ENCODE measurements around the gene KRTAP12-4. TPM values are rescaled to one million over a fixed set of nuclear protein-coding genes. Genes with fewer than 3 reads are reported as not detected.

KRTAP12-4 gene
- polyA plus RNA-seq, 1 donor from 2014 or later: not detected

DNA sequence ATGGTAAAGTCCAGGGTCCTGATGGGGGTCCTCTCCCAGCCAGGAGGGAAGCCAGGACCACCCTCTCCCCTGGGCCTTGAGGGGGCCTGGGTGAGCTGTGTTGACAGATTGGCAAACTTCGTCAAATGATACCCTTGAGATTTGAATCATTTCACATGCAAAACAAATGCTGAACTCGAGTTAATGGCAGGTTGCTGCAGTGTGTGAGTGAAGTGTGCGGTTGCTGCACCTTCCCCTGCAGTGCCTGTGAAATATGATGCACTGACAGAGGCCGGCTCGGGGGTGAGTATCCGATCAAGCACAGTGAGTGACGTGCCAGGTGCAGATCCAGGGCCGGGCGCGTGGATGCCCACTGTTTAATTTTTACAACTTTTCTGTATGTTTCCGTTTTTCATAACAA is 33.2 kb upstream of the KRTAP12-4 start:
- Histone ChIP-seq H3K79me2 (replicated peaks; ENCODE audit: insufficient read depth, low read length) (no peaks in the 10 kb centered on the region), H3K9ac (ENCODE audit: low read length) (no peak overlapping the region), H2AFZ (ENCODE audit: low read depth, low read length) (no peak overlapping the region), H4K20me1 (ENCODE audit: insufficient read depth) (no peaks in the 10 kb centered on the region), H3F3A (ENCODE audit: insufficient read depth, low read length, poor library complexity, severe bottlenecking) (no peaks in the 10 kb centered on the region), H3K4me2 (ENCODE audit: low read length) (no peak overlapping the region), H3K9me2 (ENCODE audit: insufficient read depth, low read length) (no peaks in the 10 kb centered on the region), H3K27ac (ENCODE audit: low read length) (no peak overlapping the region), H3K36me3 (ENCODE audit: insufficient read depth, low read length) (no peaks in the 10 kb centered on the region), H3K27me3 (ENCODE audit: insufficient read depth, low read depth, low read length) (no peaks in the 10 kb centered on the region), H3K4me3 (ENCODE audit: low read length) (no peak overlapping the region), H3K9me3 (ENCODE audit: low read length) (peaks cover 5% of the 10 kb centered on the region)
- TF ChIP-seq, protein P1, sequence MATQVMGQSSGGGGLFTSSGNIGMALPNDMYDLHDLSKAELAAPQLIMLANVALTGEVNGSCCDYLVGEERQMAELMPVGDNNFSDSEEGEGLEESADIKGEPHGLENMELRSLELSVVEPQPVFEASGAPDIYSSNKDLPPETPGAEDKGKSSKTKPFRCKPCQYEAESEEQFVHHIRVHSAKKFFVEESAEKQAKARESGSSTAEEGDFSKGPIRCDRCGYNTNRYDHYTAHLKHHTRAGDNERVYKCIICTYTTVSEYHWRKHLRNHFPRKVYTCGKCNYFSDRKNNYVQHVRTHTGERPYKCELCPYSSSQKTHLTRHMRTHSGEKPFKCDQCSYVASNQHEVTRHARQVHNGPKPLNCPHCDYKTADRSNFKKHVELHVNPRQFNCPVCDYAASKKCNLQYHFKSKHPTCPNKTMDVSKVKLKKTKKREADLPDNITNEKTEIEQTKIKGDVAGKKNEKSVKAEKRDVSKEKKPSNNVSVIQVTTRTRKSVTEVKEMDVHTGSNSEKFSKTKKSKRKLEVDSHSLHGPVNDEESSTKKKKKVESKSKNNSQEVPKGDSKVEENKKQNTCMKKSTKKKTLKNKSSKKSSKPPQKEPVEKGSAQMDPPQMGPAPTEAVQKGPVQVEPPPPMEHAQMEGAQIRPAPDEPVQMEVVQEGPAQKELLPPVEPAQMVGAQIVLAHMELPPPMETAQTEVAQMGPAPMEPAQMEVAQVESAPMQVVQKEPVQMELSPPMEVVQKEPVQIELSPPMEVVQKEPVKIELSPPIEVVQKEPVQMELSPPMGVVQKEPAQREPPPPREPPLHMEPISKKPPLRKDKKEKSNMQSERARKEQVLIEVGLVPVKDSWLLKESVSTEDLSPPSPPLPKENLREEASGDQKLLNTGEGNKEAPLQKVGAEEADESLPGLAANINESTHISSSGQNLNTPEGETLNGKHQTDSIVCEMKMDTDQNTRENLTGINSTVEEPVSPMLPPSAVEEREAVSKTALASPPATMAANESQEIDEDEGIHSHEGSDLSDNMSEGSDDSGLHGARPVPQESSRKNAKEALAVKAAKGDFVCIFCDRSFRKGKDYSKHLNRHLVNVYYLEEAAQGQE (IDR thresholded peaks at IDR 0.05; ENCODE audit: borderline replicate concordance): no peak
- TF ChIP-seq EP300 (conservative IDR thresholded peaks at IDR 0.05; ENCODE audit: poor library complexity, severe bottlenecking) (no peak), RAD21 (conservative IDR thresholded peaks at IDR 0.05) (no peak)

DNA sequence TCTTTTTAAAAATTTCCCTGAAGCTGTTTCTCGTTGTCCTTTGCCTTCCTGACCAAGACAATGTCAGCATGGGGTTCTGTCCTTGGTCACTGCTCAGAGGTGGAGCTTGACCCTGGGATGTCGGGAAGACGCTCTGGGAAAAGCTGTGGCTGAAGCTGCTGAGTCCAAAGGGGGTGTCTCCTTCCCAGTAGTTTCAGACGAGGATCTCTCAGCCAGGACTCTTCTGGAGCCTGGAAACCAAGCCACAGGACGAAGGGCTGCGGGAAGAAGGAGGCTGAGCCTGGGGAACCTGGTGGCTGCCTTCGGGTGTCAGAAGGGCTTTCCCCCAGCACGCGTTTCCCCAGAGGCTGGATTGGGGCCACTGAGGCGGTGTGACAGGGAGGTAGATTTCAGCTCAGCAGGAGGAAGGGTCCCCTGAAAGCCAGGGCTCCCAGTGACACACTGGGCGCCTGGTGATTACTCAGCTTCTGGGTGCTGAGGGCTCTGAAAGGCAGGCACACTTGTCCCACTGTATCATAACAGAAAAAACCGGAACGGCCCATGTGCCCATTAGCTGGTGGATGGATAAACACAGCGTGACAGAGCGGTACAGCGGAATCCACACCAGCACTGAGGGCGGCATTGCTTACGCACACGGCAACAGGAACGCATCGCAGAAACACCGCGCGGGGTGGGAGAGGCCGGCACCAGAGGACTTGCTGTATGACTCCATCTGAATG is 32.5 kb upstream of the KRTAP12-4 start:
- Histone ChIP-seq H3K4me2 (ENCODE audit: low read length) (no peak overlapping the region), H3F3A (ENCODE audit: insufficient read depth, low read length, poor library complexity, severe bottlenecking) (no peaks in the 10 kb centered on the region), H4K20me1 (ENCODE audit: insufficient read depth) (no peaks in the 10 kb centered on the region), H3K9ac (ENCODE audit: low read length) (no peak overlapping the region), H3K9me2 (ENCODE audit: insufficient read depth, low read length) (no peaks in the 10 kb centered on the region), H2AFZ (ENCODE audit: low read depth, low read length) (no peak overlapping the region), H3K36me3 (ENCODE audit: insufficient read depth, low read length) (no peaks in the 10 kb centered on the region), H3K79me2 (replicated peaks; ENCODE audit: insufficient read depth, low read length) (no peaks in the 10 kb centered on the region), H3K27me3 (ENCODE audit: insufficient read depth, low read depth, low read length) (no peaks in the 10 kb centered on the region), H3K27ac (ENCODE audit: low read length) (no peak overlapping the region), H3K4me3 (ENCODE audit: low read length) (no peak overlapping the region), H3K9me3 (ENCODE audit: low read length) (no peaks in the 10 kb centered on the region)
- no peak for TF ChIP-seq EP300 (conservative IDR thresholded peaks at IDR 0.05; ENCODE audit: poor library complexity, severe bottlenecking)
- no peak for TF ChIP-seq MXI1 (conservative IDR thresholded peaks at IDR 0.05; ENCODE audit: poor library complexity, severe bottlenecking)
- TF ChIP-seq, protein P2, sequence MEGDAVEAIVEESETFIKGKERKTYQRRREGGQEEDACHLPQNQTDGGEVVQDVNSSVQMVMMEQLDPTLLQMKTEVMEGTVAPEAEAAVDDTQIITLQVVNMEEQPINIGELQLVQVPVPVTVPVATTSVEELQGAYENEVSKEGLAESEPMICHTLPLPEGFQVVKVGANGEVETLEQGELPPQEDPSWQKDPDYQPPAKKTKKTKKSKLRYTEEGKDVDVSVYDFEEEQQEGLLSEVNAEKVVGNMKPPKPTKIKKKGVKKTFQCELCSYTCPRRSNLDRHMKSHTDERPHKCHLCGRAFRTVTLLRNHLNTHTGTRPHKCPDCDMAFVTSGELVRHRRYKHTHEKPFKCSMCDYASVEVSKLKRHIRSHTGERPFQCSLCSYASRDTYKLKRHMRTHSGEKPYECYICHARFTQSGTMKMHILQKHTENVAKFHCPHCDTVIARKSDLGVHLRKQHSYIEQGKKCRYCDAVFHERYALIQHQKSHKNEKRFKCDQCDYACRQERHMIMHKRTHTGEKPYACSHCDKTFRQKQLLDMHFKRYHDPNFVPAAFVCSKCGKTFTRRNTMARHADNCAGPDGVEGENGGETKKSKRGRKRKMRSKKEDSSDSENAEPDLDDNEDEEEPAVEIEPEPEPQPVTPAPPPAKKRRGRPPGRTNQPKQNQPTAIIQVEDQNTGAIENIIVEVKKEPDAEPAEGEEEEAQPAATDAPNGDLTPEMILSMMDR (IDR thresholded peaks at IDR 0.05; ENCODE audit: poor library complexity, severe bottlenecking): no peak
- TF ChIP-seq, protein P1 (IDR thresholded peaks at IDR 0.05; ENCODE audit: borderline replicate concordance): no peak
- no peak for TF ChIP-seq TAF1 (IDR thresholded peaks at IDR 0.05; ENCODE audit: low read depth)
- no peak for TF ChIP-seq EZH2 (IDR thresholded peaks at IDR 0.05; ENCODE audit: borderline replicate concordance, insufficient read depth, low read length, poor library complexity, severe bottlenecking)
- TF ChIP-seq SMC3 (conservative IDR thresholded peaks at IDR 0.05; ENCODE audit: poor library complexity): no peak

Data from neural cell (in vitro differentiated cells).